ENCODE results near the gene IGFBP4.

- TF ChIP-seq TAF1 (conservative IDR thresholded peaks at IDR 0.05): no peak
- TF ChIP-seq CTCF (IDR thresholded peaks at IDR 0.05; ENCODE audit: low read depth, low read length, missing input control): no peak
- TF ChIP-seq REST (IDR thresholded peaks at IDR 0.05): no peak
- TF ChIP-seq YY1 (IDR thresholded peaks at IDR 0.05): no peak
- no peak for TF ChIP-seq MAX (IDR thresholded peaks at IDR 0.05)
- no peak for TF ChIP-seq ATF3 (IDR thresholded peaks at IDR 0.05)
Measured at GRCh38 chr17:40457369-40457768, 14.1 kb downstream of the IGFBP4 start.

Data from liver (tissue), 3 donors.